COR-L47 (cell line): ENCODE results near the gene BTAF1.
A peak's percentile ranks its signal among the peaks of the same experiment; 100 is the strongest.

Experiments
- DNase-seq: peaks from one replicate; lab custom pipeline; 2025; lab: John Stamatoyannopoulos, UW

BTAF1 gene

GRCh38 chr10:91908337-91909116, 15.0 kb upstream of the BTAF1 start:
- DNase-seq: peak; percentile 61

GRCh38 chr10:91909117-91909677, 14.4 kb upstream of the BTAF1 start, which contains the start of gene FGFBP3:
TSS of gene FGFBP3 (minus strand) at chr10:91909486. CDS start at chr10:91908969, 517 bp downstream.
- peak; percentile 34 for DNase-seq

GRCh38 chr10:91910467-91910866, 13.1 kb upstream of the BTAF1 start:
- no peak for DNase-seq

- DNase-seq: no peak
Measured at GRCh38 chr10:91919651-91920050, 3.9 kb upstream of the BTAF1 start.

GRCh38 chr10:91924212-91925021, 847 bp downstream of the BTAF1 start:
- DNase-seq: no peak

GRCh38 chr10:91925022-91925320, 1.4 kb downstream of the BTAF1 start:
- DNase-seq: no peak

GRCh38 chr10:91930939-91931338, 7.4 kb downstream of the BTAF1 start:
- no peak for DNase-seq

GRCh38 chr10:91931526-91932190, 8.1 kb downstream of the BTAF1 start:
- DNase-seq: no peak

- no peak for DNase-seq
Measured at GRCh38 chr10:91932737-91933136, 9.2 kb downstream of the BTAF1 start.

GRCh38 chr10:91935886-91936285, 12.3 kb downstream of the BTAF1 start:
- no peak for DNase-seq

GRCh38 chr10:91939653-91940052, 16.1 kb downstream of the BTAF1 start:
- no peak for DNase-seq

- DNase-seq: no peak
Measured at GRCh38 chr10:91941426-91941825, 17.9 kb downstream of the BTAF1 start.

- DNase-seq: no peak
Measured at GRCh38 chr10:91944880-91945630, 21.5 kb downstream of the BTAF1 start.

- no peak for DNase-seq
Measured at GRCh38 chr10:91953600-91954160, 30.1 kb downstream of the BTAF1 start.

GRCh38 chr10:91955114-91955513, 31.5 kb downstream of the BTAF1 start:
- no peak for DNase-seq

GRCh38 chr10:91957091-91957490, 33.5 kb downstream of the BTAF1 start:
- no peak for DNase-seq

- no peak for DNase-seq
Measured at GRCh38 chr10:91969297-91969696, 45.7 kb downstream of the BTAF1 start.

GRCh38 chr10:91974960-91975359, 51.4 kb downstream of the BTAF1 start:
- no peak for DNase-seq

GRCh38 chr10:91975438-91975837, 51.9 kb downstream of the BTAF1 start:
- DNase-seq: no peak

GRCh38 chr10:91976317-91977051, 52.9 kb downstream of the BTAF1 start:
- DNase-seq: no peak

GRCh38 chr10:91977491-91977890, 53.9 kb downstream of the BTAF1 start:
- DNase-seq: no peak
